HG02610 (cell line): Measurements from ENCODE around the gene FILIP1.

Source experiments
- ATAC-seq: cut with Tn5 transposase; IDR thresholded peaks from one replicate; pipeline ENCODE4 v1.9.1; 2021; ENCODE audit warnings: mild to moderate bottlenecking, moderate library complexity; ENCODE audit not compliant: unreplicated experiment

The FILIP1 gene

GRCh38 chr6:75301537-75301936, 192.1 kb downstream of the FILIP1 start:
- no peak for ATAC-seq

DNA sequence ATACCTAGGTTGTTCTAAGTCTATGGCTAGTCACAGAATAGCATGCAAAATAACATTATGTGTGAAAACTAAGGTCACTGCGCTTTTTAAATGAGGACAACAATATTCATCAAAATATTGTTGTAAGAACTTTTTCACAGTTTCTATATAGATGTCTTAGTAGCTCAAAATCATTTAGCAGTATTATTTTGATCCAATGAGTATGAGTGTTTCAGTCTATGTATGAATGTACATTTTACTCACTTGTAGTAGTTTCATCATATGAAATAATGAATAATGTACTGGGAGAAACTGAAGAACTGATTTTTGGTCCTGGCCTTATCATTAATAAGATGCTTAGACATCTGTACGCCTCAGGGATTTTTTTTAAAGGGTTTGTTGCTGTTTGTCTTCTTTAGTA, 192.5 kb downstream of the FILIP1 start:
- ATAC-seq = no peak

- no peak for ATAC-seq
These were observed 193.1 kb downstream of the FILIP1 start for GRCh38 chr6:75300531-75300855.

GRCh38 chr6:75299801-75300530, 193.6 kb downstream of the FILIP1 start:
- no peak for ATAC-seq

GRCh38 chr6:75296811-75297779, 196.5 kb downstream of the FILIP1 start:
- ATAC-seq = peak; percentile 75

DNA sequence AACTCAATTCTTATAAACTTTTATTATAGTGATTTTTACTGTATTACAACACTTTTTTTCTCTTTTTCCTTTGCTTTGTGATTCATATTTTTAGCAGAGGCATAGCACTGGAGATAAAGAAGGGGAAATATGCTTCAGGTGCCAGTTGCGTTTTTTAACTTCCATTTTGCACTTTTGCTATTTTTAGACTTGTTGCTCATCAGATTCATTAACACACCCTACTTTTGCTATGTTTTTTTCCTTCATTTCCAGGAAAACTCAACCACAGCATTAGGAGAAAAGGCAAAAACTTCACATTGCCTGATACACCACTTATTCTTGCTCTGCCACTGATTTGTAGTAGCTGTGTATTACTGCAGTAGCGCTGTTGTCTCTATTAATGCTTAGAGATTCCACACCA, 201.0 kb downstream of the FILIP1 start:
- ATAC-seq = no peak

DNA sequence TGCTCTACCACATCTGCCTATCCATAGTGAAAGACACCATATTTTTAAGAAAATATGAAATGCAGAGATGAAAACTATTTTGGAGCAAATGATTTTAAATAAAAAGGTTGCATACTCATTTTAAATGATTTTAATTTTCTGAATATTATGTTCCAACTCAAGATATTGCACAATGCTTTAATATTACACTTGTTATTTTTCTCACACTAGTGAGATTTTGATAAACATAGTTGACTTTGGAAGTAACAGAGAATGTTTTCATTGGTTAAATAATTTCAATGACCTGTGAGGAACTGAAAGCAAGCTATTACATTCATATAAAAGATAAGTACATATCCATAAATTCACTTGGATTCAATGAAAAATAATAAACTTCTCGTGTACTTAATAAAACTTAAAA, 201.9 kb downstream of the FILIP1 start:
- ATAC-seq = no peak

- no peak for ATAC-seq
These were observed 202.3 kb downstream of the FILIP1 start for GRCh38 chr6:75291331-75291730.

GRCh38 chr6:75290136-75290945, 203.3 kb downstream of the FILIP1 start:
- ATAC-seq = no peak

- ATAC-seq = no peak
These were observed 205.6 kb downstream of the FILIP1 start for GRCh38 chr6:75288023-75288422.

DNA sequence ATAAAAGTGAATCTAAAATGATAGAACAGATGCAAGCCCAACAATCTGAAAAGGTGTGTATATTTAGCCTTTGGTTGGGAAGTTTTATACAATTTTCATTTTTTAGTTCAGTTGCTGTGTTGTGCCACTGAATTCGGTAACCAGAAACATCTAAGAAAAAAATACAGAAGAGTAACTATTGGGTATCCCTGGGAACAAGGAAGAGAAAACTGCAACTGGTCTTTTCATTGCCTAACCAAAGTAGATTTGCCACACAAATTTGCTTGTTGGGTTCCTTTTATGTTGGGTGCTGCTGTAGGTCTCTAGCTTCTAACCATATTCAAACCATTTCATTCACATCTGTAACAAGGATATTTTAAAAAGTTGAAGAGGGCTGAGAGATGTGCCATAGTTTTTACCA, 206.2 kb downstream of the FILIP1 start:
- ATAC-seq = no peak

DNA sequence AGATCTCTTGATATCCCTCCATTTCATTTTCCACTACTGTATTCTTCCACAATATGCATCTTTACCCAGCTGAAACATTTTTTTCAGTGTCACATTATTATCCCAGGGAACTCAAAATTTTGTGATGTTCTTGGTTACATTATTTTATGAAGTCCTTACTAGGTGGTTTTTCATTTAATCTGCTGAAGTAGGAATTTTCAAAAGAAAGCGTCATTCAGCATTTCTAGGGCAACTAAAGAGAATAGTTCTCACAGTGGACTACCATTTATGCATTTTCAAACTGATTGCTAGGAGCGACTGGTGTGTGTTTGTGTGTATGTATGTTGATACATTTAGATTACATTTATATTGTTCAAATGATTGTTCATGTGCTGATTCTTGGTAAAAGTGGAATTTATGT, 206.6 kb downstream of the FILIP1 start:
- no peak for ATAC-seq

GRCh38 chr6:75285283-75285639, 208.3 kb downstream of the FILIP1 start:
- no peak for ATAC-seq

- peak; percentile 95 for ATAC-seq
These were observed 208.8 kb downstream of the FILIP1 start, which contains the start of gene TMEM30A for GRCh38 chr6:75284632-75285282. TMEM30A (minus strand) TSS chr6:75284792; CDS start chr6:75284638, 154 bp downstream.

GRCh38 chr6:75283907-75284631, 209.5 kb downstream of the FILIP1 start:
- peak; percentile 14 for ATAC-seq

DNA sequence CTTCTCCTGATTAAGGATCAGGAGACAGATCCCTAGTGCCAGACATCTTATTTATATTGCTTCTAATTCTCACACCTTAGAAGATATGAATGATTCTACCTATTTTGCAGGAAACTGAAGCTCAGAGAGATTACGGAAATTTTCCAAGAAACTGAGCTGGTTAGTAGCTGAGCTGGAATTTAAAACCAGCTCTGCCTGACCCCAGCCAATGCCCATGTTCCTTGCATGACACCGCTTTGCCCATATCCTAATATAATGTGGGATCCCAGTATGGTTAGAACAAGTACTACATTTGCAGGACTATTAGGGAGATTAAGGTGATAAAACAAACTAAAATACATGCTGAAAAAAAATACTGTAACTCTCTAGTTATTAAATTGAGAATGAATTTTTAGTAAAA, 210.9 kb downstream of the FILIP1 start:
- ATAC-seq = no peak

DNA sequence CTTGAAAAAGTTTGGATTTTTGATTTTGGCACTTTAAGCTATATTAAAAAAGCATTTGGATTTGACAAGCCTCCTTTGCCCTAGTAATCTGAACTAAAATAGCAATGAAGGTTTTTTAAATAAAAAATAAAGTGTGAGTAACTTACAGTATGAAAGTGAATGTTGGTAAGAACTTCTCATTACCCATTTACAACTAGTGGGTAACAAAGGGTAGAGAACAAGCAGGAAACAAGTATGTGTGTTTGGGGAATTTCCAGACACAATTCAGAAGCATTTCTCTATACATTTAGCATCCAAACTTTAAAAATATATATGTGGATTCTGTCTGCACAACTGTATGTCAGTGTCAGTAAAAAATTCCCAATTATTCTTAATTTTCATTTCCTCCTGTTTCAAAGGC, 211.9 kb downstream of the FILIP1 start:
- ATAC-seq = peak; percentile 29

GRCh38 chr6:75280131-75280855, 213.3 kb downstream of the FILIP1 start:
- ATAC-seq = no peak

- ATAC-seq = no peak
These were observed 214.2 kb downstream of the FILIP1 start for GRCh38 chr6:75279418-75279817.
